ENCODE data around the gene ZNF143.

- TF ChIP-seq EZH2 (IDR thresholded peaks at IDR 0.05; ENCODE audit: borderline replicate concordance, low read depth, low read length, poor library complexity, severe bottlenecking) (no peak), CTCF (conservative IDR thresholded peaks at IDR 0.05; ENCODE audit: low read depth, low read length) (no peak)
Observed at GRCh38 chr11:9529334-9529650, 68.5 kb downstream of the ZNF143 start.

Measured in A673 (cell line).